ENCODE data around the gene B4GALT2. TPM values are rescaled to one million over a fixed set of nuclear protein-coding genes. Genes with fewer than 3 reads are reported as not detected.

B4GALT2 gene
- total RNA-seq, 1 donor from 2014 or later = 36.8 TPM

DNA sequence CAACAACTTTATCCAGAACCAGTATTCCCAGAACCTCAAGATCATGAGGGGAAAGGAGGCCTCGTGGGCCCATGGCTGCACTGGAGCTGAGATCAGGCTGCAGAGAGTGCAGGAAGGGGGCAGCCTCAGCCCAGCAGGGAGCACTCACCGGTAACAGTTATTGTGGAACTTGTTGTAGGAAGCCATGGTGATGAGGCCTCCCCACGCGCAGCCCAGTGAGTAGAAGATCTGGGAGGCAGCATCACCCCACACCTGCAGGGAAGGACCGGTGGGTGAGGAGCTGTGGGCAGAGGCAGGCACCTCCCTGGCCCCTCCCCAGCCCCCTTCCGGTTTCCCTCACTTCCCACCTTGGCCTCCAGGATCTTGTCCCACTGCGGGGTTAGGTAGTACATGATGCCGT is 23.2 kb downstream of the B4GALT2 start:
- no peak for DNase-seq (ENCODE audit: low read depth)

DNA sequence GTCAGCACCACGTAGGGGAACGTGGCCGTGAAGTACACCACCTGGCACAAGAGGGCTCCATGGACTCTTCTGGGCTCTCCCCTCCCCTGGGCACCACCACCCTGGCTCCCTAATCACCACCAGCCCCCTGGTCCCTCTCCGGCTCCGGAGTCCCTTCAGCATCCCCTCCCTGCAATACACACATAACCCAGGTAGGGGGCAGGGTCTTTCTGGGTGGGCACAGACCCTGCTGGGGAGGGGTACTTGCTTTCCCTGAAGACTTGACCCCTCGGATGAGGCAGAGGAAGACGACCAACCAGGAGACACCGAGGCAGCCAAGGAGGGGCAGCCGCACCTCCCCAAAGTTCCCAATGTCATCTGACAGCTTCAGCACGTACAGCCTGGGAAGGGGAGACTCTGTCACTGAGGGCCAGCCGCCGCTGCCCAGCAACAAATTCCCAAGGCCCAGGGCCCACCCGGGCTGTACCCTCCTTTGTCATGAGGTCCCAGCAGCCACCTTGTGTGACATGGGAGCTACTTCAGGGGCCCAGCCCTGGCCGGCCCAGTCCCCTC is 23.7 kb downstream of the B4GALT2 start:
- no peak for DNase-seq (ENCODE audit: low read depth)

DNA sequence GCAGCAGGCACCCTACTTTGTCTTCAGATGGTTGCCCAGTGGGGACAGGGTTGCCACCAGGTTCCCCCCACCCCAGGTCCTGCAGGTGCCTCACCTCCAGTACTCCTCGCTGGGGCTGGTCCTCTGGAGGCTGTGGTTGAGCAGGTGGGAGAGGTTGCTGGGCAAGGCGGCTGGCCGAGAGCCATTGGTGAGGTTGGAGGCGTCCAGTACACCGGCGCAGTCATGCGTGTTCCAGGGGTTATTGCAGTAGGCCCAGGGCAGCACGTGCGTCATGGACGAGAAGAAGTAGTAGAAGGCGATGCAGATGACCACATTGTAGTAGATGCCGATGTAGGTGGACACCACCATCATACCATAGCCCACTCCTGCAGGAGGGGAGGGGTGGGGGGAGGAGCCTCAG is 29.2 kb downstream of the B4GALT2 start:
- DNase-seq (ENCODE audit: low read depth) = no peak

DNA sequence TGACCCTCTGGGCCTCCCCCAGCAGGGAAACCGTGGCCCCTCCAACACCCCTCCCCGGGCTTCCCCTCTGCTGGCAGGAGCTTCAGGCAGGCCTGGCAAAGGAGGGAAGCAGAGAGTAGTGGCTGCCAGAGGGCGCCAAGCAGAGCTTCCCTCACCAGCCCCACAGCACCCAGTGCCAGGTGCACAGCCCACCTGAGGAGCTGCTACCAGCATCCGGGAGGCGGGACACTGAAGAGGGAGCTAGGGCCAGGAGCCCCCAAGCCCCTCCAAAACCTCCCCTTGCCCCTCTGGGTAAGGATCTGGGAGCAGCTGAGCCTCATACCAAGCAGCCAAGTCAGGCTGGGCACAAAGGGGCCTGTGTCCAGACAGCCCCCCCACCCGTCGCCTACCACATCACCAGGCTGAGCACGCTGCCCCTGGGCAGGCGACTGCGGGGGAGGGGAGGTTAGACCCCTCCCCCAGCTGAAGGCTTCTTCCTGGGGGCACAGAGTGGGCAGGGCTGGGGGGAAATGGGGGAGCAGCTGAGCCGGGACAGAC is 32.0 kb downstream of the B4GALT2 start:
- no peak for DNase-seq (ENCODE audit: low read depth)

DNA sequence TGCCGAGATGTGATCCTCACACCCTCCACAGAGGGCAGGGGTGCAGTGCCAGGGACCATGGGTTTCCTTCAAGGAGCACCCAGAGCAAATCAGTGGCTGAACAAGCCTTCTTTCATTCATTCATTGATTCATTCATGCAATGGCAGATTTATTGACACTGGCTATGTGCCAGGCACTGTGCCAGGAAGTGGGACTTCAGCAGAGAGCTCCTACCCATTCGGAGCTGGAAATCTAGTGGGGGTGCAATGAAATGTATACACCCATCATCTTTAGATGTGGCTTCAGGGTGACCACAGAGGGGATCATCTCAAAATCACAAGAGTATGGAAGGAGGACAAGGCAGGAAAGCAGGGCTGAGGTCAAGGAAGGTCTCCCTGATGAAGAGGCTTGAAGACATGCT is 33.4 kb downstream of the B4GALT2 start:
- DNase-seq (ENCODE audit: low read depth) = no peak

DNA sequence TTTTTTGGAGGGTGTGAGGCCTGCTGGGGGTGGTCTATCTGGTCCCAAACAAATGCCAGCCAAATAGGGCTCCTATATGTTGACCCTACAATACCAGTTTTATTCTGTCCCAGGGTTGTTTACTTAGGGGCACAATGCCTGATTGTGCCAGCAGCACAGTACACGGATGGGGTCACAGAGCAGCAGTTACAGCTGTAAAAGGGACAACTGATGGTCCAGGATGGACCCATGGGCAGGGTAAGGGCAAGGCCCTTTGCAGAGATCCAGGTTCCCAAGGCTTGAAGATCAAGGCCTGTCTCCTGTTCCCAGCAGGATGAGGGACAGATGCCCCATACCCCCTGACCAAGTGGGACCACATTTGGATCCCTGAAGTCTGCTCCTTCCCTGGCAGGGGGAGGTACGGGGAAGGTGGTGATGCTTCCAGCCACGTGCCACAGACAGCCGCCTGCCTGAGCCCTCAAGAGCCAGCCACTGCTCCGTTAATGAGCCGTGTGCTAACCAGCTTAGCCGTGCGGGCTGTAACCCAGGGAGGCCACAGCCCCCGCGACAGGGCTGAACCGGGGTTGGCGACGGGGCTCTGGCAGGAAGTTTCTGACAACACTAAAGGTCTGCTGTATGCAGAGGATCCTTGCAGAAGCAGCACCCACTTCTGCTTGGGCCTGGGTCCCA is 34.1 kb downstream of the B4GALT2 start:
- DNase-seq (ENCODE audit: low read depth) = no peak

DNA sequence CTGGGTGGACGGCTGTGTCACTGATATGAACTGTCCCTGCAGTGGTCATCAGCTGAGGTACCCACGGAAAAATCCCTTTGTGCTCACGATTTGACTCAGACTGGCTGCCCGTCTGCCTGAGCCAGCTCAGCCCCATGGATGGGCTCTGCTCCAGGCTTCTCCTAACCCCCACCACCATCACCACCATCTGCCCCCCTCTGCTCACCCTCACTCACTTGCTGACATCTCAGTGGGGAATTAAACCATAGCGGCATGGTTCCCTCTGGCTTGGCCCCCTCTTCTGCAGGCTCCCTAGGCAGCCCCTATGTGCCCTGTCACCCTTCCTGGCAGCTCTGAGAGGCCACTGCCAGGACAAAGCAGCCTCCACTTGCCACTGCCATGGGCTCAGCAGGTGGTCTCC is 34.9 kb downstream of the B4GALT2 start:
- no peak for DNase-seq (ENCODE audit: low read depth)

DNA sequence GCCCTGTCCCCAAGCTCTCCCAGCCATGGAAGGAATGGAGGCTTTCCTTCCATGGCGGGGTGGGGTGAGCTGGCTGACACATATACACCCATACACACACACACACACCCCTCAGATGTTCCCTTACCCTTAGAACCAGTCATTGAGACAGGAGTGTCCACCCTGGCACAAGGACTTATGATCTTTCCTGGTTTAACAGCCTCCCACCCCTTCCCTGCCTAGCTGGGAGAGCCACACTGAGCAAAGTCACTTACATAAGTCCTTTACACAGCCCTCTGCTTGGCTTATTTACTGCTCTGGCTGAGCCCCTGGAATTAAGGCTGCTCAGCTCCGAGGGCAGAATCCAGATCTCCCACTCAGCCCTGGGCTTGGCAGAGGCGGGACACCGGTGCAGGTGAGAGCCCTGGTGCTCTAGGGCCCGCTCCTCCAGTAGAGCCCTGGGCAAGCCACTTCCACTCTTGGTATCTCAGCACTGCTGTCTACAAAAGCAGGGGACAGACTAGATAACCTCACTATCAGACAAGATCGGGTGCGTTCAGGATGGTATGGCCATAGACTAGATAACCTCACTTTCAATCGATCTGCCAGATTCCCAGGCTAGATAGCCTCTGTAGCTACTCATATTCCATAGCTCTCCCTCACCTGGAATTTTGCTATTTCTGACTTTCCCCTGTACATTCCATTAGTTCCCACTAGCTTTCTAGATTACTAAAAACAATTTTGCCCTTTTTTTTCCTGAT is 35.5 kb downstream of the B4GALT2 start:
- no peak for DNase-seq (ENCODE audit: low read depth)

DNA sequence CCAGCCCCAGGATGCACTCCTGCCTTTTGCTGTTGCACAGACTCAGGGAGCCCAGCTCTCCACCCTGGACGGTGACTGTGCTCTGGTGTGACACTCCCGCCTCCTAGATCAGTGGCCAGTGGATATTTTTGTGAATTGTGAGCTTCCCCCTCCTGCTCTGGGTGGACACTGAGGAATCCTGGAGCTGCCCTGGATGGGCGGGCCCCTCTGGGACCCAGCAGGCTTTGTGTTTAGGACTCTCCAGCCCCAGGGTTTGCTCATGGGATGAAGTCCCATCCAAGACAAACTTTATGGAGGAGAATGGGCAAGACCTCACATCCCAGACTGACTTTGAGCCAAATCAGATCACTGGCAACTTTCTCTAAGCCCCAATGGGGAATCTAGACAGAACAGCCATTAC is 36.2 kb downstream of the B4GALT2 start:
- DNase-seq (ENCODE audit: low read depth) = no peak

DNA sequence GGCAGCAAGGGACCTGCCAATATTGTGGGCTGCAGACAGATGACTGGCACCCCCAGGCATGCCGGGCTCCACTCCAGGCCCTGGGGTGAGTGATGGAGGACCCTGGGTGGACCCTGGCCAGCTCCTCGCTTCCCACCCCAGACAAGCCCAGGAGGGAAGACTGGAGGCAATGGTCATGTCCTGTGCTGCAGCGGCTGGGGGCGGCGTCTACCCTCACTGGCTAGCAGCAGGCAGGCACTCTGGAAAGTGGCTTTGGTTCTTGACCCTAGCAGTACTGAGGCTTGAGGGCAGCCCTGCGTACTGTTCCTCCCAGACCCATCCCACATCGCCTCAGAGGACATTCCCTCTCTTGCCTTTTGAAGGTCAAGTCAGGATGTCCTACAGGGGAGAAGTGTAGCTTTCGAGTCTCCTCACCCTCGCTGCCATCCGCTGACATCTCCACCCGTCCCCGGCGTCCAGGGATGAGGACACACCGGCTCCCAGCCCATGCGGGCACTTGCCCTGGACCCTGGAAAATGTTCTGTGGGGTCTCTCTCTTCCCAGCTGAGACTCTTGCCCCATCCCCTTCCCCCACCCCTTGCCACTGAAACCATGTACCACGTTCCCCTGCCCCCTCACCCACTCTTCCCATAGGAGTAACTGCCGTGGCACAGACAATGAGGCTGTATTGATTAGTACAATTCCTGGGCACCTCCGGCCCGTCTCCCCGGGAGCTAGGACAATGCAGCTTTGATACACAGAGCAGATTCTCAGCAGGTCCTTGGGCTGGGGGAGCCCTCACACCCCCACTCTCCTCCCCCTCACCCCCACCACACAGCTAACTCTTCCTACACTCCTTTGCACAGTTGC is 37.3 kb downstream of the B4GALT2 start:
- DNase-seq (ENCODE audit: low read depth) = no peak

DNA sequence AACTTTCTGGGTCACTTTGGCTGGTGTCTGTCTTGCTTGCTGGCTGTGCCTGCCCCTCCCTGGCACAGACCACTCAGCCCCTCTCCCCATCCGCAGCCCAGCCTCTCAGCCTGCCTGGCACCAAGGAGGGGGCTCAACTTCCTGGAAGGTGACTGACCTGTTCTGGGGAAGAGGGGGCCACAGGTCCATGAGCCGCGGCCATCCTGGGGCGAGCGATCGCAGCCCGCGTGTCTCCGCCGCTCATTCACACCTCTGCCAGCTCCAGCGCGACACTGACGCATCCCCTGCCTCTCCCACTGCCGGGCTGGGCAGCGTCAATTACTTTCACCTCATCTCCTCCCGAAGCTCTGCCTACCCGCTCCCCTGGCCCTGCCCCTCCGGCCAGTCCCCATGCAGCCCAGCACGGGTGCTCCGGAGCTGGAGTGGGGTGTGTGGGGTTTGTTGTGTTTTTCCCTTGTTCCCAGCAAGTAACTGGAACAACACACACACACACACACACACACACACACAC is 37.9 kb downstream of the B4GALT2 start:
- no peak for DNase-seq (ENCODE audit: low read depth)

DNA sequence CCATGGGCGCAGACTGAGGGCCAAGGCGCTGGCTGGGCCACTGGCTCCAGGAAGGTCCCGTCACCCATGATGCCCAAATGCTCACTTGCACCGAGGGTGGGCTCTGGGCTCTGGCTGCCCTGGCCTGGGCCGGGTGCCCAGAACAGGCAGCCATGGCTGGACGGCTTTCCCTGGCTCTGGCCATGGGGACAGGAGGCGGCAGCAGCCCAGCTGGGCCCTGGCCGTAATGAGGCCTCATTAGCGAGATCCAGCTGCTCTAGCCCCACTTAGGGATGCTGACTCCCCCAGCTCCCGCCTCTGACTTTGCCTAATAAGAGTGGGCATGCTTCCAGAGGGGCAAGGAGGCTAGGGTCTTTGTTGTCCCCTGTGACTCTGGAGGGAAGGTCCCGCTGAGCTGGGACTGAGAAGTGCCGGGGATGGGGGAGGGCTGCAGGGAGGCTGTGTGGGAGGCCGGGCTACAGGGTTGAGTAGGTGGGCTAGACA is 40.5 kb downstream of the B4GALT2 start:
- no peak for DNase-seq (ENCODE audit: low read depth)

DNA sequence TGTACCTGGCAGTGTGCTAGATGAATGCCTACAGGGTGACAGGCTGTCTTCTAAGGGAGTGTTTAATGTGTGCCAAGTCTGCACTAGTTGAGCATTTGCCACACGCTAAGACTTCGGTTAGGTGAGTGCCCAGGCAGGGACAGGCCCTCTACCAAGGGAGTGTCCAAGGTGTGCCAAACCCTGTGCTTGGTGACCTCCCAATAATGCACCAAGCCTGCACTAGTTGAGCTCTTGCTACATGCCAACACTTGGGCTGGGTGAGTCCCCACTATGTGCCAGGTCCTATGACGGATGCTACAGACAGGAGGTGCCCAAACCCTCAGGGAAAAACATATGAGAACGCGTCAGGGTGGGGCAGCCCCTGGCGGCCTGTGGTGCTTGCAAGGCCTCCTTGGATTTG is 41.5 kb downstream of the B4GALT2 start:
- DNase-seq (ENCODE audit: low read depth) = no peak

DNA sequence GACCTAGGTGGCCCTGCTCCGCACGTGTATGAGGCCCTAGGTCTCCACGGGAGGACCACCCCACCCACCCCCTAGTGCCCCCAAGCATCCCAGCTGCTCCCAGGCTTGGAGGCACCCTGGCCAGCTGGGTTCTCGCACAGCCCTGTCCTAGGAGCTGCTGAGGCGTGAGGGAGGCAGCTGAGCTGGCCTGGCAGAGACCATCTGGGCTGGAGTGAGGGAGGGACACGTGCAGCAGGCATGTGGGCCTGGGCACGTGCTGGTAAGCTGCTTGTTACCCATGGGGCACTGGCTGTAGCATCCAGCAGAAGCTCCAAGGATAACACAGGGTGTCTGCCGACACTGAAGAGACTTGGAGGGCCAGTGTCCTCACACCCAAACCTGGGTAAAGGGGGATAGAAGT is 42.1 kb downstream of the B4GALT2 start:
- no peak for DNase-seq (ENCODE audit: low read depth)

DNA sequence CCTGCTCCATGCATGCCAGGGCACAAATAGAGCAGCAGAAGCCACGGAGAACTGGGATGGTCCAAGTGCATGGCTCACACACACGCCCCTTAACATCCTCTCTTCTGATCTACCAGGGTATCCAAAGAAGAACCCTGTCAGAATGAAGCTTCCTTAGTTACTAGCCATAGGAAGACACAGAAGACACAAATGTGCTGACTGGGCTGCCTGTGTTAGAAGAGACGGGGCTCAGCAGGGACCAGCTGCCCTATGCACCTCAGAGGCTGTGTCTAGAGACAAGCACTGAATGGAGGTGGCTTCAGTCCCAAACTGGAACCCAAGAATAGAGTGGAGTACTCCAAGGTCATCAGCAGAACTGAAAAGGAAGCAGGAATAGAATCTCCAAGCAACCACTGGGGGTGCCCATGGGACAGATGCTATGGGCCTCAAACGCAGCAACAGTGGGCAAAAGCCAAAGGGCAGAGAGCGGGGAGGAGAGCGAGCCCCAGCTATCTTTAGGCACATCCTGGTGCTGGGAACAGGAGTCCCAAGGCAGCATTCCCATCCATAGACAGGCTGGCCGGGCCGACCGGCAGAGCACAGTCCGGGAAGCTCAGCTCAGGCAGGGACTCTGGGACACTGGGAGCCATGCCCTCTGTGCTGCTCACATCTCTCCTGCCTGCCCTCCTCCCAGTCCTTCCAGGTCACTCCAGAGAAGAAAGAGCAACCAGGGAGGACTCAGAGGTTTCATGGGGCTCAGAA is 42.7 kb downstream of the B4GALT2 start:
- DNase-seq (ENCODE audit: low read depth) = no peak

DNA sequence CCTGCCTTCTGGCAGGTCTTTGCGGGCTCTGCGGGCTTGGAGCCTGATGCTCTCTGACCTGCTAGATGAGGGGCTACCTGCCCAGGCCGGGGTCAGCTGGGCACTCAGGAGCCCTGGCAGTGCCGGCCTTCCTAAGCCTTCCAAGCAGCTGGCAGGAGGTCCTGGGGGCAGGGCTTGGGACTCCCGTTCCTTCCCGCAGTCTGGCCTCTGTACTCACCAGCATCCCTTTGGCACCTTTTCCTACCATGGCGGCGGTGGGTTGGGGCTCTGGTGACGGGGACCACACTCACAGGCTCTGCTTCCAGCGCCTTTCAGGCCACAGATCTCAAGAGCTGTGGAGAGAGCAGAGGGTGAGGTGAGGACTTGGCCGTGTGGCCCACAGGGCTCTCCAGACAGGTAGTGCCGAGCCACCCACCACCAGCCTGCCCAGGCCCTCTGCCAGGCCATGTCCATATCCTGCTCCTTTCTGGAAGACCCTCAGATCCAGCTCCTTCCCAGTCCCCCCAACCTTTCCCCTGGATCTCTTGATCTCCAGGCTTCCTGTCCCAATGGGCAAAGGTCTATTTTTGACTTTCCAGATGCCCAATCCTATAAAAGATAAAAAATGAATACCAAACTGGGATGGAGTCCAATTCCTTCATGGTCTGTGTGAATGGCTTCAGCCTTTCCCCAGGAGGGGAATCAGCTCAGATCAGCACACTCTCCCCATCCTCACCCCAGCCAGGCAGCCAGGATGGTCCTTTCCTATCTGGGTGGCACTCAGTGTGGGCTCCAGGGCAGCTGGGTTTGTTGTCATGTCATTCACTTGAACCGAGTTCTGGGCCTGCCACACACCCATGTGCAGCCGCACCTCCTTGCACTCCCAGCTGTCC is 45.3 kb downstream of the B4GALT2 start:
- no peak for DNase-seq (ENCODE audit: low read depth)

DNA sequence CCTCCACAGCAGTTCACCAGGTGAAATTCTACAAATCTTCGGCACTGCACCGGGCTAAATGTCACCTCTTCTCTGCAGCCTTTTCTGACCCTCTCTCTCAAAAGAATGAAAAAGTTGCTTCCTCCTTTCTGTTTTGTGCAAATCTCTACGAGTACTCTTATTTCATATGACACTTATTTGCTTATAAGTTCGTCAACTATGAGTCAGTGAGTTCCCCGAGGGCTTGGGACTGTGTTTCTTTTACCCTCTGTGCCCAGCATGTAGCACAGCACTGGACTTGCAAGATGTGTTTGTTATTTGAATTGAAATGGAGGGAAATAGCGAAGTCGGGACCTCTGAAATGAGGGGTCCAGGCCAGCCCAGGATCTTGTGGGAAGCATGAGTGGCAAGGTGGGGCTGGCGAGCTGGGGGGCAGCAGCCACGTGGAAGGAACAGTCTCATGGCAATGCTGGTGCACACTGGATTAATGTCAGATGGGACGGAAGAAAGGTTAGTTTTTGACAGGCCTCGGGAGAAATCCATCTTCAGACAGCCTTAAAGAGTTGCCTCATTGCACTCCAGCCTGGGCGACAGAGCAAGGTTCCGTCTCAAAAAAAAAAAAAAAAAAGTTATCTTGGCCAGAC is 46.0 kb downstream of the B4GALT2 start:
- DNase-seq (ENCODE audit: low read depth) = no peak

DNA sequence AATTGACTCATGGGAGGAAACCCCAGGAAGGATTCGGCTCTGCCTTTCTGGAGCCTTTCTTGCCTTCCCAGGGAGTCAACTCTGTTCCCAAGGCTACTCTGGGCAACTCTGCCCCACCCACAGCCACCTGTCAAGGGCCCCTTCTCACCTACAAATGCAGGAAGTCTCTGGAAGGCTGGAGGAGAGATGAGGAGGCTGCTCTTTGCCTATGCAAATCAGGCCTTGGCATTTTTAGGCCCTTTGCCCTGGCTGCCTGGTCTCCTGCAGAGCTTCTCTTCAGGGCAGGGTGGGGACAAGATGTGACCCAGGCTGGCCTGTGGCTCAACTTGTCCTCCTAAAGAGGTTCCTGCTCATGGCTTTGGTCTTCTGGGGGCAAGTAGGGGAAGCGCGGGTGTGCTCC is 46.8 kb downstream of the B4GALT2 start:
- DNase-seq (ENCODE audit: low read depth) = no peak

DNA sequence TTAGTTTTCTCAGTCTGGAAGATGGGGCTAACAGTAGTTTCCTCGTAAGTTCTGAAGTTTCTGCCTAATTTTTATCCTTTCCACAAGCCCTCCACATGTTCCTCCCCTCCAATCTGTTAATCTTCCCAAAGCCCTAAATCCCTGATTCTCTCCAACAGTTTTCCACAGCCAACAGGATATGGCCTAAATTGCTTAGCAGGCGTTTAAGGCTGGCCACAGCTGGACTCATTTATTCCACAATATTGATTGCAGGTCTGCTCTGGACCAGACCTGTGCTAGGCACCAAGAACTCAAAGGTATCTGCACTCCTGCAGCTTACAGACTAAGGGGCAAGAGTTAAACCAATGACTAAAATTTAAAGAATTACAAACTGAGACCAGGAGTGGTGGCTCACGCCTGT is 48.3 kb downstream of the B4GALT2 start:
- DNase-seq (ENCODE audit: low read depth) = no peak

Measured in renal cortical epithelial cell (primary cell).